ENCODE measurements around the gene CNP.

DNA sequence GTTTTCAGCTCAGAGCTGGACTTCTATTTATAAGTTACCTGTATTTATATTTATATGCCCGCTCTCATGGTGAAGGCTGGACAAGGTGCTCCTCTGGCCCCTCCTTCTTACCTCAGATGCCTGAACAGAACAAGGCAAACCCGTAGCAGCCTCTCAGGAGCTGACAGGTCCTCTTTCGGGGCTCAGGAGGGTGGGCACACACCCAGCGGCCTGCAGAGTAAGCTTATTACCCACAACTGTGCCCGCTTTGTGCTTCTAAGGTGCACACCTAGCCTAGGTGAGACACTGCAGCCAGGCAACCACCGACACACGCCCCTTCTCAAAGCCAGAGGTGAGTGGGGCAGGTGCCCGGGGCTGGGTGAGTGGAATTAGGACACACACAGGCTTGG, 58.6 kb downstream of the CNP start:
- TF ChIP-seq POLR2A (IDR thresholded peaks at IDR 0.05; ENCODE audit: low read depth, low read length) (no peak), POLR2AphosphoS5 (IDR thresholded peaks at IDR 0.05; ENCODE audit: low read depth, low read length) (no peak), POU2F2 (IDR thresholded peaks at IDR 0.05; ENCODE audit: low read depth, low read length) (no peak)
